PC-3 (cell line): ENCODE data around the gene AGER. TPM values are rescaled to one million over a fixed set of nuclear protein-coding genes. Genes with fewer than 3 reads are reported as not detected.

Experiments used
- ATAC-seq: fragments of 200-7000 bp; cut with Tn5 transposase; 2 replicates; pipeline ENCODE4 v1.9.1; 2020; ENCODE audit warnings: mild to moderate bottlenecking, moderate library complexity
- BruUV-seq: library from RNA; stranded (reverse); fragments of 400-500 nt; replicated peaks from 2 replicates; lab custom pipeline; 2021; lab: Mats Ljungman, UMichigan
- CTCF ChIA-PET: fragments of 300-600 bp; sonication (Branson Sonifier 250); formaldehyde crosslinking; loops from one replicate; lab custom pipeline; 2022; ENCODE audit warnings: antibody characterized with exemption; lab: Charles Lee
- POLR2A ChIA-PET: fragments of 300-600 bp; sonication (Branson Sonifier 250); formaldehyde crosslinking; loops from one replicate; lab custom pipeline; 2022; ENCODE audit warnings: antibody characterized with exemption; ENCODE audit not compliant: unreplicated experiment; lab: Charles Lee
- DNase-seq: peaks from one replicate; pipeline ENCODE4 v3.0.0-alpha.2; 2015
- H2AFZ ChIP-seq: fragments of 300-600 bp; sonication (generic); 2 replicates; pipeline ENCODE4 v1.6.0; 2016; ENCODE audit warnings: antibody characterized with exemption, low read length
- H3F3A ChIP-seq: fragments of 300-600 bp; sonication (generic); one replicate; pipeline ENCODE4 v1.6.0; 2017; ENCODE audit warnings: antibody characterized with exemption, low read length, control low read depth, mild to moderate bottlenecking; ENCODE audit not compliant: unreplicated experiment
- H3K27ac ChIP-seq: fragments of 300-600 bp; sonication (generic); 2 replicates; pipeline ENCODE4 v1.5.1; 2016; ENCODE audit warnings: mild to moderate bottlenecking, low read length
- H3K27me3 ChIP-seq: fragments of 300-600 bp; sonication (generic); 2 replicates; pipeline ENCODE4 v1.6.1; 2016; ENCODE audit warnings: low read length, mixed read lengths
- H3K36me3 ChIP-seq: fragments of 300-600 bp; sonication (generic); 2 replicates; pipeline ENCODE4 v1.6.1; 2016; ENCODE audit warnings: low read depth, mixed run types, low read length, mixed read lengths
- H3K4me1 ChIP-seq: fragments of 300-600 bp; sonication (generic); 2 replicates; pipeline ENCODE4 v1.5.1; 2016; ENCODE audit warnings: low read length; ENCODE audit not compliant: insufficient read depth
- H3K4me2 ChIP-seq: fragments of 300-600 bp; sonication (generic); 2 replicates; pipeline ENCODE4 v1.6.0; 2016; ENCODE audit warnings: low read length
- H3K4me3 ChIP-seq: fragments of 300-600 bp; sonication (generic); 2 replicates; pipeline ENCODE4 v1.5.1; 2016; ENCODE audit warnings: mild to moderate bottlenecking, low read length, mixed read lengths
- H3K79me2 ChIP-seq: fragments of 300-600 bp; sonication (generic); 2 replicates; pipeline ENCODE4 v1.6.1; 2017; ENCODE audit warnings: low read length, mixed read lengths
- H3K9ac ChIP-seq: fragments of 300-600 bp; sonication (generic); 2 replicates; pipeline ENCODE4 v1.6.0; 2016; ENCODE audit warnings: mild to moderate bottlenecking, low read length
- H3K9me2 ChIP-seq: fragments of 300-600 bp; sonication (generic); replicated peaks from 2 replicates; pipeline ENCODE4 v1.6.1; 2016; ENCODE audit warnings: mixed run types, low read length, mixed read lengths
- H3K9me3 ChIP-seq: fragments of 300-600 bp; sonication (generic); 2 replicates; pipeline ENCODE4 v1.6.1; 2016; ENCODE audit warnings: low read length, mixed read lengths
- H4K20me1 ChIP-seq: fragments of 300-600 bp; sonication (generic); 2 replicates; pipeline ENCODE4 v1.6.1; 2016; ENCODE audit warnings: low read length, mixed read lengths
- CTCF ChIP-seq: fragments of 300-600 bp; sonication (generic); conservative IDR thresholded peaks from 2 replicates; pipeline ENCODE4 v1.5.1; 2017; ENCODE audit warnings: antibody characterized with exemption, low read depth, mild to moderate bottlenecking, low read length
- EZH2 ChIP-seq: fragments of 300-600 bp; sonication (generic); IDR thresholded peaks from one replicate; pipeline ENCODE4 v1.6.1; 2017; ENCODE audit warnings: antibody characterized with exemption, mild to moderate bottlenecking, low read length; ENCODE audit not compliant: unreplicated experiment
- EZH2phosphoT487 ChIP-seq: fragments of 300-600 bp; sonication (generic); IDR thresholded peaks from 2 replicates; pipeline ENCODE4 v1.6.1; 2018; ENCODE audit warnings: mild to moderate bottlenecking, antibody characterized with exemption, low read length, borderline replicate concordance
- intact Hi-C: fragments of 100-400 bp; cut with micrococcal nuclease; formaldehyde crosslinking; loops from 2 replicates; pipeline ENCODE4 v1.9.0; 2023
- total RNA-seq: library from RNA; depleted of rRNA; stranded (reverse); fragments of >200 nt; gene quantifications from 2 replicates; pipeline ENCODE4 v1.2.3, GENCODE V29; 2014

Gene AGER
- total RNA-seq, 1 experiment from 2014 or later: 2.0 TPM

GRCh38 chr6:32183483-32184083 is 470 bp downstream of the AGER start:
- no TSS peak for BruUV-seq
- Histone ChIP-seq H3K4me1 (peaks cover 10% of the 10 kb centered on the region), H3K27me3 (no peaks in the 10 kb centered on the region), H3K27ac (no peak overlapping the region), H3F3A (no peaks in the 10 kb centered on the region), H3K9me2 (no peaks in the 10 kb centered on the region), H2AFZ (no peak overlapping the region), H3K4me2 (no peak overlapping the region), H3K4me3 (no peak overlapping the region), H3K36me3 (peaks cover 5% of the 10 kb centered on the region), H3K79me2 (peaks cover 13% of the 10 kb centered on the region), H3K9ac (no peak overlapping the region), H4K20me1 (no peaks in the 10 kb centered on the region), H3K9me3 (no peaks in the 10 kb centered on the region)
- ChIA-PET POLR2A (no interaction called here), CTCF (no interaction called here)
- TF ChIP-seq EZH2phosphoT487: no peak
- TF ChIP-seq CTCF: no peak
- no peak for TF ChIP-seq EZH2
- intact Hi-C loops: no loop called here
- ATAC-seq (no peak), DNase-seq (no peak)

- peaks cover 8% of the 10 kb centered on the region for H3K4me1 ChIP-seq
- H4K20me1 ChIP-seq: no peaks in the 10 kb centered on the region
- no TSS peak for BruUV-seq
- no peak for ATAC-seq
- H3K27me3 ChIP-seq: no peaks in the 10 kb centered on the region
- H3K4me2 ChIP-seq: no peak overlapping the region
- no peak for DNase-seq
- no peak for TF ChIP-seq EZH2phosphoT487
- TF ChIP-seq CTCF: no peak
- no peak for TF ChIP-seq EZH2
- H3K9me2 ChIP-seq: no peaks in the 10 kb centered on the region
- H3K4me3 ChIP-seq: no peak overlapping the region
- no peak overlapping the region for H3K9ac ChIP-seq
- peaks cover 5% of the 10 kb centered on the region for H3K36me3 ChIP-seq
- ChIA-PET CTCF (no interaction called here), POLR2A (interaction anchor here (0.5 kb wide), 1 partner anchor 14 kb away, joined by 3 read pairs; no protein-coding TSS in a partner anchor)
- H3K79me2 ChIP-seq: peaks cover 12% of the 10 kb centered on the region
- H3K27ac ChIP-seq: no peak overlapping the region
- intact Hi-C loops: no loop called here
- H3K9me3 ChIP-seq: no peaks in the 10 kb centered on the region
- H2AFZ ChIP-seq: no peak overlapping the region
- no peaks in the 10 kb centered on the region for H3F3A ChIP-seq
Observed at GRCh38 chr6:32183030-32183429, 1.0 kb downstream of the AGER start.

GRCh38 chr6:32182555-32182981 is 1.5 kb downstream of the AGER start:
- Histone ChIP-seq H4K20me1 (no peaks in the 10 kb centered on the region), H3K27ac (no peak overlapping the region), H3K4me2 (no peak overlapping the region), H2AFZ (no peak overlapping the region), H3K9me2 (no peaks in the 10 kb centered on the region), H3K9me3 (no peaks in the 10 kb centered on the region), H3K4me1 (peaks cover 9% of the 10 kb centered on the region), H3K27me3 (no peaks in the 10 kb centered on the region), H3F3A (no peaks in the 10 kb centered on the region), H3K9ac (no peak overlapping the region), H3K36me3 (peaks cover 5% of the 10 kb centered on the region), H3K79me2 (peaks cover 12% of the 10 kb centered on the region), H3K4me3 (no peak overlapping the region)
- ATAC-seq (no peak), DNase-seq (no peak)
- no TSS peak for BruUV-seq
- TF ChIP-seq EZH2 (no peak), EZH2phosphoT487 (no peak), CTCF (no peak)
- ChIA-PET CTCF (no interaction called here), POLR2A (interaction anchor here (0.5 kb wide), 1 partner anchor 14 kb away, joined by 3 read pairs; no protein-coding TSS in a partner anchor)
- intact Hi-C loops: no loop called here
